H1 (cell line): ENCODE measurements around the gene CASD1. TPM values are rescaled to one million over a fixed set of nuclear protein-coding genes. Genes with fewer than 3 reads are reported as not detected.

Experiments used
- CTCF ChIA-PET: fragments of 300-600 bp; sonication (Branson Sonifier 250); formaldehyde crosslinking; loops from one replicate; lab custom pipeline; 2021; ENCODE audit not compliant: partially characterized antibody; lab: Charles Lee
- POLR2A ChIA-PET: fragments of 300-600 bp; sonication (Branson Sonifier 250); formaldehyde crosslinking; loops from one replicate; lab custom pipeline; 2021; ENCODE audit warnings: inconsistent platforms; ENCODE audit not compliant: partially characterized antibody; lab: Charles Lee
- DNase-seq, 2 experiments: peaks; one replicate each; pipeline versions ENCODE4 v3.0.0 to v3.0.0-alpha.2; 2010 to 2022; ENCODE audit warnings: low spot score in 2 of 2, low read depth in 1 of 2, mixed read lengths in 1 of 2
- FAIRE-seq: peaks from 2 replicates; lab custom pipeline; 2011; peaks lifted over from hg19 to GRCh38; lab: Jason Lieb, UNC
- H2AFZ ChIP-seq: 2 replicates; pipeline ENCODE4 v1.8.1; 2012; ENCODE audit warnings: low read length, inconsistent platforms
- H2AK5ac ChIP-seq: 2 replicates; pipeline ENCODE4 v1.6.1; 2013; ENCODE audit warnings: low read depth, low read length
- H2BK120ac ChIP-seq: replicated peaks from 2 replicates; pipeline ENCODE3; 2013; ENCODE audit warnings: low read depth, low read length, inconsistent platforms
- H2BK12ac ChIP-seq: 2 replicates; pipeline ENCODE4 v1.6.1; 2013; ENCODE audit warnings: low read depth, low read length
- H2BK15ac ChIP-seq: 2 replicates; pipeline ENCODE4 v1.6.1; 2013; ENCODE audit warnings: low read length
- H2BK20ac ChIP-seq: 2 replicates; pipeline ENCODE4 v1.6.1; 2013; ENCODE audit warnings: low read length
- H2BK5ac ChIP-seq: 2 replicates; pipeline ENCODE4 v1.6.1; 2013; ENCODE audit warnings: low read depth, low read length
- H3K14ac ChIP-seq: 2 replicates; pipeline ENCODE4 v1.6.1; 2013; ENCODE audit warnings: inconsistent platforms; ENCODE audit not compliant: insufficient read length
- H3K18ac ChIP-seq: 2 replicates; pipeline ENCODE4 v1.6.1; 2013; ENCODE audit warnings: low read length; ENCODE audit errors: extremely low read depth
- H3K23ac ChIP-seq: 2 replicates; pipeline ENCODE4 v1.6.1; 2013; ENCODE audit warnings: inconsistent platforms; ENCODE audit not compliant: insufficient read length
- H3K23me2 ChIP-seq: 2 replicates; pipeline ENCODE4 v1.6.1; 2013; ENCODE audit warnings: low read depth, low read length
- H3K27ac ChIP-seq: 2 replicates; pipeline ENCODE4 v1.6.1; 2011; ENCODE audit warnings: low read depth, low read length, inconsistent platforms
- H3K27me3 ChIP-seq, 4 experiments: replicated peaks in 1 of 4; 1 replicate in 1 of 4; 2 replicates in 3 of 4; pipeline versions ENCODE4 v1.6.1 to v1.8.1; 2011 to 2013; ENCODE audit warnings: low read length in 3 of 4, mild to moderate bottlenecking in 3 of 4, inconsistent platforms in 2 of 4, mixed read lengths in 2 of 4, moderate library complexity in 1 of 4; ENCODE audit not compliant: control insufficient read depth in 3 of 4, insufficient read depth in 3 of 4; ENCODE audit errors: extremely low read depth in 1 of 4
- H3K36me3 ChIP-seq, 4 experiments: 2 replicates each; pipeline versions ENCODE4 v1.6.1 to v1.8.1; 2011 to 2013; ENCODE audit warnings: mild to moderate bottlenecking in 4 of 4, low read length in 3 of 4, moderate library complexity in 2 of 4, control low read depth in 1 of 4, inconsistent platforms in 1 of 4; ENCODE audit not compliant: insufficient read depth in 4 of 4, control insufficient read depth in 2 of 4
- H3K4ac ChIP-seq: replicated peaks from 2 replicates; pipeline ENCODE3; 2013; ENCODE audit warnings: low read length, low read depth, mixed read lengths, inconsistent platforms; ENCODE audit not compliant: insufficient read length
- H3K4me1 ChIP-seq, 4 experiments: replicated peaks in 1 of 4; 1 replicate in 1 of 4; 2 replicates in 3 of 4; pipeline versions ENCODE4 v1.6.1 to v1.8.1; 2011 to 2013; ENCODE audit warnings: low read length in 3 of 4, inconsistent platforms in 2 of 4, mixed read lengths in 1 of 4; ENCODE audit not compliant: insufficient read depth in 4 of 4, control insufficient read depth in 3 of 4
- H3K4me2 ChIP-seq, 2 experiments: 2 replicates each; pipeline versions ENCODE4 v1.6.1 to v1.8.1; 2011 to 2013; ENCODE audit warnings: low read depth in 2 of 2, low read length in 2 of 2, control low read depth in 1 of 2, inconsistent platforms in 1 of 2, mild to moderate bottlenecking in 1 of 2; ENCODE audit not compliant: insufficient read depth in 1 of 2
- H3K4me3 ChIP-seq, 4 experiments: fragments of 200-600, 300-600 bp in 1 of 4; sonication (generic), shearing (Covaris generic), sonication (Bioruptor Twin) in 1 of 4; 2 replicates each; pipeline versions ENCODE4 v1.5.1 to v1.8.1; 2011 to 2016; ENCODE audit warnings: low read length in 4 of 4, low read depth in 3 of 4, control low read depth in 2 of 4, inconsistent platforms in 2 of 4, mild to moderate bottlenecking in 2 of 4, mixed read lengths in 1 of 4, moderate library complexity in 1 of 4; ENCODE audit not compliant: insufficient read depth in 2 of 4; ENCODE audit errors: extremely low read depth in 1 of 4
- H3K56ac ChIP-seq: replicated peaks from 2 replicates; pipeline ENCODE3; 2013; ENCODE audit warnings: low read depth, mild to moderate bottlenecking, mixed read lengths, low read length, inconsistent platforms; ENCODE audit not compliant: insufficient read length
- H3K79me1 ChIP-seq: 2 replicates; pipeline ENCODE4 v1.6.1; 2013; ENCODE audit warnings: low read depth, low read length, control low read depth
- H3K79me2 ChIP-seq, 2 experiments: 2 replicates each; pipeline versions ENCODE4 v1.6.1 to v1.8.1; 2012 to 2013; ENCODE audit warnings: low read length in 2 of 2, mild to moderate bottlenecking in 2 of 2, inconsistent platforms in 1 of 2; ENCODE audit not compliant: insufficient read depth in 2 of 2, control insufficient read depth in 1 of 2
- H3K9ac ChIP-seq, 4 experiments: replicated peaks in 1 of 4; 1 replicate in 1 of 4; 2 replicates in 3 of 4; pipeline versions ENCODE4 v1.6.1 to v1.8.1; 2011 to 2013; ENCODE audit warnings: low read depth in 3 of 4, low read length in 3 of 4, control low read depth in 2 of 4, mild to moderate bottlenecking in 2 of 4, moderate library complexity in 2 of 4, inconsistent platforms in 1 of 4; ENCODE audit errors: extremely low read depth in 1 of 4
- H3K9me3 ChIP-seq, 2 experiments: 2 replicates each; pipeline versions ENCODE4 v1.6.1 to v1.8.1; 2012 to 2013; ENCODE audit warnings: mild to moderate bottlenecking in 2 of 2, moderate library complexity in 2 of 2, control low read depth in 1 of 2, inconsistent platforms in 1 of 2, low read depth in 1 of 2, low read length in 1 of 2, mixed read lengths in 1 of 2; ENCODE audit not compliant: insufficient read depth in 2 of 2
- H4K20me1 ChIP-seq, 2 experiments: replicated peaks in 1 of 2; 2 replicates each; pipeline versions ENCODE3 to v1.8.1; 2011 to 2013; ENCODE audit warnings: inconsistent platforms in 2 of 2, low read length in 2 of 2, mild to moderate bottlenecking in 1 of 2; ENCODE audit not compliant: insufficient read depth in 2 of 2, control insufficient read depth in 1 of 2
- H4K5ac ChIP-seq: 2 replicates; pipeline ENCODE4 v1.6.1; 2013; ENCODE audit warnings: low read length, low read depth, mixed read lengths, inconsistent platforms; ENCODE audit not compliant: insufficient read length
- H4K8ac ChIP-seq: 2 replicates; pipeline ENCODE4 v1.8.0; 2013; ENCODE audit warnings: mild to moderate bottlenecking, moderate library complexity, low read length, inconsistent platforms; ENCODE audit not compliant: insufficient read depth; ENCODE audit errors: extremely low read depth
- H4K91ac ChIP-seq: replicated peaks from 2 replicates; pipeline ENCODE3; 2013; ENCODE audit warnings: low read length, mixed read lengths, inconsistent platforms; ENCODE audit not compliant: insufficient read length
- CBX5 ChIP-seq: fragments of 300-800, 300-1000 bp; sonication (generic); IDR thresholded peaks from 2 replicates; pipeline ENCODE4 v1.7.1; 2016; ENCODE audit warnings: antibody characterized with exemption, low read length, low read depth
- POLR2AphosphoS5 ChIP-seq: IDR thresholded peaks from 2 replicates; pipeline ENCODE4 v1.6.1; 2011; ENCODE audit warnings: low read depth, low read length
- SAP30 ChIP-seq: fragments of 300-600 bp; sonication (generic); IDR thresholded peaks from 2 replicates; pipeline ENCODE4 v1.7.1; 2012; ENCODE audit warnings: low read length, moderate library complexity, mild to moderate bottlenecking, inconsistent platforms; ENCODE audit not compliant: insufficient read depth, insufficient replicate concordance
- whole genome bisulfite sequencing, 2 experiments: shearing (Covaris generic) in 1 of 2; methylation state at CpG; one replicate each; pipeline versions ENCODE4 v1.1.6 to v1.1.7; 2013 to 2015; ENCODE audit warnings: low lambda C conversion rate in 2 of 2, mixed read lengths in 2 of 2, inconsistent platforms in 1 of 2, low coverage in 1 of 2, missing lambda C conversion rate in 1 of 2; ENCODE audit not compliant: insufficient replicate concordance in 2 of 2, insufficient coverage in 1 of 2, insufficient read length in 1 of 2; ENCODE audit errors: extremely low coverage in 1 of 2, missing lambda C conversion rate in 1 of 2; 5-methylcytosine and 5-hydroxymethylcytosine counted together
- polyA plus RNA-seq, 7 experiments: library from polyadenylated mRNA; depleted of rRNA in 3 of 7; stranded (reverse) in 5 of 7; unstranded in 2 of 7; fragments of >200 nt in 5 of 7; fragments of 200-250 nt in 2 of 7; gene quantifications; 1 replicate in 5 of 7; 2 replicates in 1 of 7; 4 replicates in 1 of 7; pipeline versions ENCODE4 v1.2.1 to v1.2.3, GENCODE V29; 2011 to 2013; ENCODE audit warnings: missing spikeins in 2 of 7, mixed read lengths in 2 of 7
- total RNA-seq: library from RNA; stranded (reverse); fragmentation: NEBNext Ultra II Directional; extraction: Animal tissue kit (Norgen Biotek cat#: 25700); gene quantifications from 2 replicates; pipeline ENCODE4 v1.2.1, GENCODE V29; 2021

Gene CASD1
- total and polyA plus RNA-seq, 2 of the 8 experiments (the other 6 are each of a cell fraction or from before 2014, with no cell fraction given): 14.2 to 18.8 TPM

DNA sequence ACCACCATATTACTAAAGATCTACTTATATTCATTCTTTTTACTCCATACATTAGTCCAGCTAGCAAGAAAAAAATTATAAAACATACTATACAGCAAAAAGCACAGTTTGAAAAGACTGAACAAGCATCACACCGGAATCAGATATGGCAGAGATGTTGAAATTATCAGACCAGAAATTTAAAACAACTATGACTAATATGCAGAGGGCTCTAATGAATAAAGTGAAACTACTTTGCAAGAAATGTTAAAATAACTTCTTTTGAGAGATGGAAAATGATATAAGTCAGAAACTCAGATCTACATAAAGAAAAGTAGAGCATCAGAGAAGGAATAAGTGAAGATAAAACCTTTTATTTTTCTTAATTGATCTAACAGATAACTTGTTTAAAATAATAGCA is 95.4 kb downstream of the CASD1 start:
- H3K27ac ChIP-seq: no peak overlapping the region
- H3K4ac ChIP-seq: no peak overlapping the region
- H3K56ac ChIP-seq: no peak overlapping the region
- POLR2A ChIA-PET: no interaction called here
- no peak overlapping the region for H3K4me3 ChIP-seq
- H3K79me2 ChIP-seq: no peaks in the 10 kb centered on the region
- H4K20me1 ChIP-seq: no peaks in the 10 kb centered on the region
- H2BK15ac ChIP-seq: no peak overlapping the region
- no peak for DNase-seq
- H2BK5ac ChIP-seq: no peak overlapping the region
- H2BK20ac ChIP-seq: no peak overlapping the region
- no peak overlapping the region for H2BK12ac ChIP-seq
- no peak for FAIRE-seq
- no peak overlapping the region for H4K91ac ChIP-seq
- no peak overlapping the region for H3K18ac ChIP-seq
- no peaks in the 10 kb centered on the region for H3K27me3 ChIP-seq
- H4K5ac ChIP-seq: no peak overlapping the region
- H3K14ac ChIP-seq: no peak overlapping the region
- H3K4me1 ChIP-seq: no peaks in the 10 kb centered on the region
- H2BK120ac ChIP-seq: no peak overlapping the region
- WGBS, 2 experiments: 95% methylated on average over 1 of the region's 1 CpG; no CpG with 5 or more reads in 1 of the 2 experiments
- H2AFZ ChIP-seq: no peak overlapping the region
- no peak overlapping the region for H3K9ac ChIP-seq
- H3K4me2 ChIP-seq: no peak overlapping the region
- no peaks in the 10 kb centered on the region for H3K36me3 ChIP-seq
- H4K8ac ChIP-seq: no peak overlapping the region
- CTCF ChIA-PET: interaction anchor here (0.6 kb wide), 1 partner anchor 872 kb away, joined by 3 read pairs; no protein-coding TSS in a partner anchor
- H2AK5ac ChIP-seq: no peak overlapping the region
- no peaks in the 10 kb centered on the region for H3K9me3 ChIP-seq
- H3K23ac ChIP-seq: no peak overlapping the region
- H3K23me2 ChIP-seq: no peaks in the 10 kb centered on the region
- H3K79me1 ChIP-seq: no peaks in the 10 kb centered on the region
- TF ChIP-seq POLR2AphosphoS5 (no peak), SAP30 (no peak), CBX5 (no peak)
